Ammon's horn (tissue), 1 donor: ENCODE data around the gene KLHL2.

Experiments
- DNase-seq: peaks from one replicate; pipeline ENCODE4 v3.0.0-alpha.2; 2016; ENCODE audit warnings: low spot score

The KLHL2 gene

GRCh38 chr4:165367040-165367439 is 159.7 kb downstream of the KLHL2 start:
- no peak for DNase-seq

- no peak for DNase-seq
Observed at GRCh38 chr4:165368114-165368513, 160.8 kb downstream of the KLHL2 start.

- no peak for DNase-seq
Observed at GRCh38 chr4:165368567-165368966, 161.2 kb downstream of the KLHL2 start.

GRCh38 chr4:165369522-165369921 is 162.2 kb downstream of the KLHL2 start:
- no peak for DNase-seq

- no peak for DNase-seq
Observed at GRCh38 chr4:165370530-165370929, 163.2 kb downstream of the KLHL2 start.
